Ishikawa (cell line): ENCODE measurements around the gene ABCB8.

Experiments used
- CEBPB ChIP-seq: IDR thresholded peaks from 2 replicates; pipeline ENCODE4 v1.6.1; 2012
- RAD21 ChIP-seq: IDR thresholded peaks from 2 replicates; pipeline ENCODE4 v1.6.1; 2012; ENCODE audit warnings: low read depth
- TAF1 ChIP-seq: IDR thresholded peaks from 2 replicates; pipeline ENCODE4 v1.6.1; 2012; ENCODE audit warnings: low read depth, mild to moderate bottlenecking
- TCF12 ChIP-seq: IDR thresholded peaks from 2 replicates; pipeline ENCODE4 v1.6.1; 2012; ENCODE audit warnings: low read depth
- YY1 ChIP-seq: IDR thresholded peaks from 2 replicates; pipeline ENCODE4 v1.6.1; 2012; ENCODE audit warnings: low read depth
- ZBTB7A ChIP-seq: IDR thresholded peaks from 2 replicates; pipeline ENCODE4 v1.6.1; 2012; ENCODE audit warnings: low read depth
- TF ChIP-seq, protein P1 (sequence below): IDR thresholded peaks from 2 replicates; pipeline ENCODE4 v1.6.1; 2012

DNA sequence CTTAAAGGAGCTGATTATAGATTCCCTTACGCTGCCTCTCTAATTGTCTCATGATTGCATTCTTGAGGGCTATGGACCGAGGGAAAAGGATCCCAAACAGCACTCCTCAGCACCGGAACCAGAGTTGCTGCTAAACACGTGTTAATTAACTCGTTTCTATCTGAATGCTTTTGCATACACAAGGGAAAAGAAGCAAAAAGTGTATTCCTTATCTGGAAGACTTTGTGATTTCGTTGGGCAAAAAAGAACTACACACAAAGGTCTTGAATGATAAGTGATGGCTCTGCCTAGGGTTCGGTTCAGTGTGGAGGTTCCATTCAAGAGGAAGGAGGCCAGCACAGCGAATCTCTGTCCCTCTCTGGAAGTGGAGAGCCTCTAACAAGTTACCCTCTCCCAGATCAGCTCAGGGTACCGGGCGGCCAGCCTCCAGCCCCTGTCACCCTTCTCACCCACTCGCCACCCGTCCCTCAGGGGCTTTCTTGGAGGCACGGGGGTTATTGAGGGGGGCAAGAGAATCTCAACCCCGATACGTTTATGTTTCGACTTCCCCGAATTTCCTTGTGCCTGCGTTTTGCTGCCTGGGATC is 30.6 kb downstream of the ABCB8 start:
- no peak for TF ChIP-seq TAF1
- no peak for TF ChIP-seq ZBTB7A
- no peak for TF ChIP-seq TCF12
- TF ChIP-seq CEBPB = no peak
- TF ChIP-seq, protein P1, sequence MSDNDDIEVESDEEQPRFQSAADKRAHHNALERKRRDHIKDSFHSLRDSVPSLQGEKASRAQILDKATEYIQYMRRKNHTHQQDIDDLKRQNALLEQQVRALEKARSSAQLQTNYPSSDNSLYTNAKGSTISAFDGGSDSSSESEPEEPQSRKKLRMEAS = peak; percentile 36; the same call in 1 of the 2 replicates
- TF ChIP-seq RAD21 = no peak
- TF ChIP-seq YY1 = no peak
